ENCODE results near the gene ZNF407.

The ZNF407 gene

GRCh38 chr18:74626049-74626874 lies 28.6 kb downstream of the ZNF407 start:
- no peak overlapping the region for H3K27ac ChIP-seq (ENCODE audit: low read depth, low read length, severe bottlenecking)
- H3K36me3 ChIP-seq (ENCODE audit: control insufficient read depth, insufficient read depth, low read length), result no peaks in the 10 kb centered on the region
- peaks cover 5% of the 10 kb centered on the region for H3K4me1 ChIP-seq (ENCODE audit: control insufficient read depth, insufficient read depth, low read length, poor library complexity, severe bottlenecking)
- H3K9me3 ChIP-seq (ENCODE audit: control insufficient read depth, low read length), result no peaks in the 10 kb centered on the region
- H3K4me3 ChIP-seq (ENCODE audit: extremely low read depth, insufficient read depth, low read length, poor library complexity, severe bottlenecking), result no peak overlapping the region
- WGBS, 2 experiments (ENCODE audit: insufficient coverage in 2 of 2), result 96 to 100% methylated on average over 1 to 6 of the region's 9 CpGs

- peaks cover 14% of the 10 kb centered on the region for H3K36me3 ChIP-seq (ENCODE audit: control insufficient read depth, insufficient read depth, low read length)
- H3K9me3 ChIP-seq (ENCODE audit: control insufficient read depth, low read length), result no peaks in the 10 kb centered on the region
- H3K4me3 ChIP-seq (ENCODE audit: extremely low read depth, insufficient read depth, low read length, poor library complexity, severe bottlenecking), result no peak overlapping the region
- WGBS, 2 experiments (ENCODE audit: insufficient coverage in 2 of 2), result 92 to 100% methylated on average over 4 of the region's 6 CpGs
- H3K4me1 ChIP-seq (ENCODE audit: control insufficient read depth, insufficient read depth, low read length, poor library complexity, severe bottlenecking), result peaks cover 14% of the 10 kb centered on the region
- H3K27ac ChIP-seq (ENCODE audit: low read depth, low read length, severe bottlenecking), result no peak overlapping the region
Measured at GRCh38 chr18:74630804-74631203, 33.1 kb downstream of the ZNF407 start.

GRCh38 chr18:74631212-74631611 lies 33.5 kb downstream of the ZNF407 start:
- Histone ChIP-seq H3K27ac (ENCODE audit: low read depth, low read length, severe bottlenecking) (no peak overlapping the region), H3K9me3 (ENCODE audit: control insufficient read depth, low read length) (no peaks in the 10 kb centered on the region), H3K4me3 (ENCODE audit: extremely low read depth, insufficient read depth, low read length, poor library complexity, severe bottlenecking) (no peak overlapping the region), H3K4me1 (ENCODE audit: control insufficient read depth, insufficient read depth, low read length, poor library complexity, severe bottlenecking) (peaks cover 14% of the 10 kb centered on the region), H3K36me3 (ENCODE audit: control insufficient read depth, insufficient read depth, low read length) (peaks cover 14% of the 10 kb centered on the region)
- 60 to 93% methylated on average over 1 to 2 of the region's 2 CpGs for WGBS, 2 experiments (ENCODE audit: insufficient coverage in 2 of 2)

- WGBS, 2 experiments (ENCODE audit: insufficient coverage in 2 of 2), result 92% methylated on average over 11 to 12 of the region's 13 CpGs
- Histone ChIP-seq H3K4me3 (ENCODE audit: extremely low read depth, insufficient read depth, low read length, poor library complexity, severe bottlenecking) (no peak overlapping the region), H3K27ac (ENCODE audit: low read depth, low read length, severe bottlenecking) (no peak overlapping the region)
Measured at GRCh38 chr18:74631623-74632350, 34.1 kb downstream of the ZNF407 start.

GRCh38 chr18:74632351-74632679 lies 34.6 kb downstream of the ZNF407 start:
- no peaks in the 10 kb centered on the region for H3K9me3 ChIP-seq (ENCODE audit: control insufficient read depth, low read length)
- H3K4me1 ChIP-seq (ENCODE audit: control insufficient read depth, insufficient read depth, low read length, poor library complexity, severe bottlenecking), result peaks cover 14% of the 10 kb centered on the region
- H3K36me3 ChIP-seq (ENCODE audit: control insufficient read depth, insufficient read depth, low read length), result peaks cover 14% of the 10 kb centered on the region
- H3K4me3 ChIP-seq (ENCODE audit: extremely low read depth, insufficient read depth, low read length, poor library complexity, severe bottlenecking), result no peak overlapping the region
- H3K27ac ChIP-seq (ENCODE audit: low read depth, low read length, severe bottlenecking), result no peak overlapping the region
- WGBS, 2 experiments (ENCODE audit: insufficient coverage in 2 of 2), result 93 to 97% methylated on average over 6 of the region's 6 CpGs

More at GRCh38 chr18:74631623-74632350, 34.1 kb downstream of the ZNF407 start:
- peaks cover 14% of the 10 kb centered on the region for H3K36me3 ChIP-seq (ENCODE audit: control insufficient read depth, insufficient read depth, low read length)
- H3K4me1 ChIP-seq (ENCODE audit: control insufficient read depth, insufficient read depth, low read length, poor library complexity, severe bottlenecking), result peaks cover 14% of the 10 kb centered on the region
- H3K9me3 ChIP-seq (ENCODE audit: control insufficient read depth, low read length), result no peaks in the 10 kb centered on the region

- H3K36me3 ChIP-seq (ENCODE audit: control insufficient read depth, insufficient read depth, low read length), result peaks cover 14% of the 10 kb centered on the region
- H3K4me3 ChIP-seq (ENCODE audit: extremely low read depth, insufficient read depth, low read length, poor library complexity, severe bottlenecking), result no peak overlapping the region
- peaks cover 14% of the 10 kb centered on the region for H3K4me1 ChIP-seq (ENCODE audit: control insufficient read depth, insufficient read depth, low read length, poor library complexity, severe bottlenecking)
- 92 to 100% methylated on average over 1 to 3 of the region's 4 CpGs for WGBS, 2 experiments (ENCODE audit: insufficient coverage in 2 of 2)
- no peaks in the 10 kb centered on the region for H3K9me3 ChIP-seq (ENCODE audit: control insufficient read depth, low read length)
- no peak overlapping the region for H3K27ac ChIP-seq (ENCODE audit: low read depth, low read length, severe bottlenecking)
Measured at GRCh38 chr18:74632856-74633255, 35.2 kb downstream of the ZNF407 start.

- Histone ChIP-seq H3K4me3 (ENCODE audit: extremely low read depth, insufficient read depth, low read length, poor library complexity, severe bottlenecking) (no peak overlapping the region), H3K9me3 (ENCODE audit: control insufficient read depth, low read length) (no peaks in the 10 kb centered on the region), H3K36me3 (ENCODE audit: control insufficient read depth, insufficient read depth, low read length) (peaks cover 14% of the 10 kb centered on the region), H3K4me1 (ENCODE audit: control insufficient read depth, insufficient read depth, low read length, poor library complexity, severe bottlenecking) (peaks cover 14% of the 10 kb centered on the region), H3K27ac (ENCODE audit: low read depth, low read length, severe bottlenecking) (no peak overlapping the region)
- 87 to 96% methylated on average over 11 to 13 of the region's 13 CpGs for WGBS, 2 experiments (ENCODE audit: insufficient coverage in 2 of 2)
Measured at GRCh38 chr18:74633652-74634352, 36.1 kb downstream of the ZNF407 start.

GRCh38 chr18:74635224-74635975 lies 37.7 kb downstream of the ZNF407 start:
- H3K4me1 ChIP-seq (ENCODE audit: control insufficient read depth, insufficient read depth, low read length, poor library complexity, severe bottlenecking), result peaks cover 14% of the 10 kb centered on the region
- 93 to 97% methylated on average over 11 of the region's 15 CpGs for WGBS, 2 experiments (ENCODE audit: insufficient coverage in 2 of 2)
- H3K9me3 ChIP-seq (ENCODE audit: control insufficient read depth, low read length), result no peaks in the 10 kb centered on the region
- H3K36me3 ChIP-seq (ENCODE audit: control insufficient read depth, insufficient read depth, low read length), result peaks cover 14% of the 10 kb centered on the region
- no peak overlapping the region for H3K4me3 ChIP-seq (ENCODE audit: extremely low read depth, insufficient read depth, low read length, poor library complexity, severe bottlenecking)
- H3K27ac ChIP-seq (ENCODE audit: low read depth, low read length, severe bottlenecking), result no peak overlapping the region

- WGBS, 2 experiments (ENCODE audit: insufficient coverage in 2 of 2), result no CpG with 5 or more reads among the region's 1 CpG
- H3K36me3 ChIP-seq (ENCODE audit: control insufficient read depth, insufficient read depth, low read length), result peaks cover 13% of the 10 kb centered on the region
- no peaks in the 10 kb centered on the region for H3K9me3 ChIP-seq (ENCODE audit: control insufficient read depth, low read length)
- H3K4me3 ChIP-seq (ENCODE audit: extremely low read depth, insufficient read depth, low read length, poor library complexity, severe bottlenecking), result no peak overlapping the region
- peaks cover 8% of the 10 kb centered on the region for H3K4me1 ChIP-seq (ENCODE audit: control insufficient read depth, insufficient read depth, low read length, poor library complexity, severe bottlenecking)
- H3K27ac ChIP-seq (ENCODE audit: low read depth, low read length, severe bottlenecking), result no peak overlapping the region
Measured at GRCh38 chr18:74637070-74637469, 39.4 kb downstream of the ZNF407 start.

- WGBS, 2 experiments (ENCODE audit: insufficient coverage in 2 of 2), result 78 to 92% methylated on average over 2 of the region's 3 CpGs
- Histone ChIP-seq H3K4me1 (ENCODE audit: control insufficient read depth, insufficient read depth, low read length, poor library complexity, severe bottlenecking) (peaks cover 6% of the 10 kb centered on the region), H3K4me3 (ENCODE audit: extremely low read depth, insufficient read depth, low read length, poor library complexity, severe bottlenecking) (no peak overlapping the region), H3K9me3 (ENCODE audit: control insufficient read depth, low read length) (no peaks in the 10 kb centered on the region), H3K27ac (ENCODE audit: low read depth, low read length, severe bottlenecking) (no peak overlapping the region), H3K36me3 (ENCODE audit: control insufficient read depth, insufficient read depth, low read length) (peaks cover 7% of the 10 kb centered on the region)
Measured at GRCh38 chr18:74638210-74638609, 40.5 kb downstream of the ZNF407 start.

Measured in mesodermal cell (in vitro differentiated cells).